Hematopoietic multipotent progenitor cell treated with erythropoietin and hydrocortisone succinate and interleukin-3 and kit ligand, for 17 days (in vitro differentiated cells): ENCODE data around the gene NECAP2.
"Not testable (repeated sequence)": the region's sequence is repeated elsewhere in the genome, so short reads cannot be mapped to it uniquely, and the experiment has no call there.

Source experiments
- DNase-seq: peaks from one replicate; pipeline ENCODE4 v3.0.0-alpha.2; 2015; ENCODE audit warnings: low spot score

NECAP2 gene

GRCh38 chr1:16498047-16498446 lies 57.5 kb downstream of the NECAP2 start:
- not testable (repeated sequence) for DNase-seq

- peak; percentile 74 for DNase-seq
Observed at GRCh38 chr1:16498573-16499413, 58.3 kb downstream of the NECAP2 start.

GRCh38 chr1:16500466-16500865 lies 59.9 kb downstream of the NECAP2 start:
- not testable (repeated sequence) for DNase-seq

- DNase-seq: not testable (repeated sequence)
Observed at GRCh38 chr1:16500975-16501374, 60.5 kb downstream of the NECAP2 start.

- DNase-seq: not testable (repeated sequence)
Observed at GRCh38 chr1:16501446-16501845, 60.9 kb downstream of the NECAP2 start.

GRCh38 chr1:16503494-16503893 lies 63.0 kb downstream of the NECAP2 start:
- DNase-seq: no peak

GRCh38 chr1:16505870-16506269 lies 65.3 kb downstream of the NECAP2 start:
- not testable (repeated sequence) for DNase-seq

- not testable (repeated sequence) for DNase-seq
Observed at GRCh38 chr1:16506364-16507136, 66.0 kb downstream of the NECAP2 start.

- DNase-seq: peak; percentile 34
Observed at GRCh38 chr1:16508861-16509445, 68.4 kb downstream of the NECAP2 start.
